ENCODE measurements around the gene DESI1.
"Not testable (repeated sequence)": the region's sequence is repeated elsewhere in the genome, so short reads cannot be mapped to it uniquely, and the experiment has no call there.

Gene DESI1

GRCh38 chr22:41620589-41621098, at the start of gene DESI1:
Gene DESI1 (minus strand): TSS chr22:41621043. CDS start chr22:41620839, 204 bp downstream.
- TF ChIP-seq CTCF (IDR thresholded peaks at IDR 0.05; ENCODE audit: insufficient read depth, missing control alignments) = no peak
- FAIRE-seq = no peak
- no peak for DNase-seq (ENCODE audit: insufficient read length, low spot score)

GRCh38 chr22:41668971-41669911, 48.4 kb upstream of the DESI1 start:
- DNase-seq (ENCODE audit: insufficient read length, low spot score) (no peak), FAIRE-seq (no peak)
- TF ChIP-seq CTCF (IDR thresholded peaks at IDR 0.05; ENCODE audit: insufficient read depth, missing control alignments) = no peak

- no peak for FAIRE-seq
- TF ChIP-seq CTCF (IDR thresholded peaks at IDR 0.05; ENCODE audit: insufficient read depth, missing control alignments) = no peak
- DNase-seq (ENCODE audit: insufficient read length, low spot score) = no peak
Measured at GRCh38 chr22:41664951-41665350, 44.1 kb upstream of the DESI1 start.

- TF ChIP-seq CTCF (IDR thresholded peaks at IDR 0.05; ENCODE audit: insufficient read depth, missing control alignments) = no peak
- DNase-seq (ENCODE audit: insufficient read length, low spot score) (no peak), FAIRE-seq (no peak)
Measured at GRCh38 chr22:41664490-41664889, 43.6 kb upstream of the DESI1 start.

GRCh38 chr22:41663594-41663993, 42.8 kb upstream of the DESI1 start:
- FAIRE-seq; DNase-seq (ENCODE audit: insufficient read length, low spot score): not testable (repeated sequence)

GRCh38 chr22:41661713-41662112, 40.9 kb upstream of the DESI1 start:
- no peak for FAIRE-seq
- DNase-seq (ENCODE audit: insufficient read length, low spot score) = no peak
- no peak for TF ChIP-seq CTCF (IDR thresholded peaks at IDR 0.05; ENCODE audit: insufficient read depth, missing control alignments)

GRCh38 chr22:41661088-41661487, 40.2 kb upstream of the DESI1 start:
- FAIRE-seq = no peak
- TF ChIP-seq CTCF (IDR thresholded peaks at IDR 0.05; ENCODE audit: insufficient read depth, missing control alignments) = no peak

More at GRCh38 chr22:41661088-41661487, 40.2 kb upstream of the DESI1 start:
- DNase-seq (ENCODE audit: insufficient read length, low spot score) = no peak
